GM12878 (cell line): ENCODE measurements around the gene DNMBP. TPM values are rescaled to one million over a fixed set of nuclear protein-coding genes. Genes with fewer than 3 reads are reported as not detected.

Experiments
- ATAC-seq: fragments of 200-7000 bp; cut with Tn5 transposase; 3 replicates; pipeline ENCODE4 v1.9.1; 2020; ENCODE audit warnings: mild to moderate bottlenecking, moderate library complexity
- BruUV-seq: library from RNA; stranded (reverse); fragments of 400-500 nt; replicated peaks from 2 replicates; lab custom pipeline; 2021; lab: Mats Ljungman, UMichigan
- CTCF ChIA-PET: fragments of 300-600 bp; sonication (Branson Sonifier 250); formaldehyde crosslinking; extraction: SDS; loops from one replicate; lab custom pipeline; 2021; ENCODE audit warnings: inconsistent platforms; lab: Yijun Ruan, JAX
- POLR2A ChIA-PET: fragments of 350-600 bp; formaldehyde crosslinking; extraction: SDS; loops from one replicate; lab custom pipeline; 2021; ENCODE audit warnings: inconsistent platforms; lab: Charles Lee
- RAD21 ChIA-PET: fragments of 300-600 bp; sonication (Branson Sonifier 250); formaldehyde crosslinking; loops from one replicate; lab custom pipeline; 2023; ENCODE audit warnings: antibody characterized with exemption; ENCODE audit not compliant: unreplicated experiment; lab: Charles Lee
- SMC1A ChIA-PET: fragments of 300-600 bp; sonication (Branson Sonifier 250); formaldehyde crosslinking; loops from one replicate; lab custom pipeline; 2023; ENCODE audit not compliant: unreplicated experiment, uncharacterized antibody; lab: Charles Lee
- DNase-seq: peaks from one replicate; pipeline ENCODE4 v3.0.0-alpha.2; 2011; ENCODE audit warnings: low read depth, low spot score
- FAIRE-seq: peaks from 3 replicates; lab custom pipeline; 2011; peaks lifted over from hg19 to GRCh38; lab: Jason Lieb, UNC
- H2AFZ ChIP-seq: 2 replicates; pipeline ENCODE4 v1.6.0; 2011; ENCODE audit warnings: low read depth, low read length, control low read depth; ENCODE audit not compliant: control insufficient read depth
- H3K27ac ChIP-seq: 2 replicates; pipeline ENCODE4 v1.5.1; 2011; ENCODE audit warnings: control low read depth; ENCODE audit not compliant: control insufficient read depth, insufficient read depth
- H3K27me3 ChIP-seq, 2 experiments: replicated peaks in 1 of 2; 2 replicates each; pipeline versions ENCODE4 v1.6.0 to v1.6.1; 2011; ENCODE audit warnings: low read length in 1 of 2; ENCODE audit not compliant: control insufficient read depth in 2 of 2, insufficient read depth in 2 of 2
- H3K36me3 ChIP-seq, 2 experiments: 2 replicates each; pipeline ENCODE4 v1.5.1; 2011; ENCODE audit warnings: low read length in 1 of 2; ENCODE audit not compliant: control insufficient read depth in 2 of 2, insufficient read depth in 2 of 2
- H3K4me1 ChIP-seq: 2 replicates; pipeline ENCODE4 v1.6.1; 2011; ENCODE audit warnings: mild to moderate bottlenecking, low read length, moderate library complexity, mixed read lengths; ENCODE audit not compliant: control insufficient read depth, insufficient read depth
- H3K4me2 ChIP-seq: 2 replicates; pipeline ENCODE4 v1.6.0; 2011; ENCODE audit warnings: control low read depth; ENCODE audit not compliant: control insufficient read depth, insufficient read depth
- H3K4me3 ChIP-seq: fragments of 200-600 bp; sonication (generic); 2 replicates; pipeline ENCODE4 v1.5.1; 2016
- H3K79me2 ChIP-seq: 2 replicates; pipeline ENCODE4 v1.6.0; 2011; ENCODE audit warnings: low read length; ENCODE audit not compliant: control insufficient read depth, insufficient read depth
- H3K9ac ChIP-seq: 2 replicates; pipeline ENCODE4 v1.8.0; 2011; ENCODE audit warnings: low read length, control low read depth, mixed read lengths; ENCODE audit not compliant: control insufficient read depth, insufficient read depth
- H3K9me3 ChIP-seq: replicated peaks from 3 replicates; pipeline ENCODE4 v1.5.1; 2011; ENCODE audit warnings: mild to moderate bottlenecking, low read length; ENCODE audit not compliant: control insufficient read depth, insufficient read depth
- H4K20me1 ChIP-seq: 2 replicates; pipeline ENCODE4 v1.6.0; 2011; ENCODE audit not compliant: control insufficient read depth, insufficient read depth
- BACH1 ChIP-seq: fragments of 450-650 bp; IDR thresholded peaks from 2 replicates; pipeline ENCODE4 v1.6.1; 2017; ENCODE audit warnings: mild to moderate bottlenecking, borderline replicate concordance
- HCFC1 ChIP-seq: fragments of 150-350 bp; IDR thresholded peaks from 2 replicates; pipeline ENCODE4 v1.6.1; 2014; ENCODE audit warnings: low read length
- JUNB ChIP-seq: IDR thresholded peaks from 2 replicates; pipeline ENCODE4 v1.6.1; 2016; ENCODE audit warnings: antibody characterized with exemption, mild to moderate bottlenecking
- NFYA ChIP-seq: IDR thresholded peaks from 2 replicates; pipeline ENCODE4 v1.6.1; 2011; ENCODE audit warnings: low read depth, mild to moderate bottlenecking, low read length, improper control_type of control experiment, borderline replicate concordance
- NFYB ChIP-seq: IDR thresholded peaks from 2 replicates; pipeline ENCODE4 v1.6.1; 2011; ENCODE audit warnings: low read depth, mild to moderate bottlenecking, low read length, improper control_type of control experiment, moderate library complexity; ENCODE audit not compliant: insufficient read depth
- POU2F2 ChIP-seq: IDR thresholded peaks from 3 replicates; pipeline ENCODE4 v1.6.1; 2011; ENCODE audit warnings: low read depth, mild to moderate bottlenecking, low read length, borderline replicate concordance
- SRF ChIP-seq, 2 experiments: IDR thresholded peaks; 2 replicates each; pipeline ENCODE4 v1.6.1; 2011; ENCODE audit warnings: low read depth in 2 of 2, low read length in 2 of 2, mild to moderate bottlenecking in 1 of 2, moderate library complexity in 1 of 2
- ZNF622 ChIP-seq: fragments of 450-650 bp; IDR thresholded peaks from 2 replicates; pipeline ENCODE4 v1.6.1; 2017; ENCODE audit warnings: mild to moderate bottlenecking, inconsistent platforms
- WGBS: methylation state at CpG from one replicate; pipeline ENCODE4 v1.1.6; 2016; ENCODE audit warnings: low lambda C conversion rate; ENCODE audit not compliant: insufficient replicate concordance, insufficient coverage; ENCODE audit errors: missing lambda C conversion rate; 5-methylcytosine and 5-hydroxymethylcytosine counted together
- in situ Hi-C: fragments of 300-500 bp; cut with MboI; formaldehyde crosslinking; loops from 9 replicates; pipeline ENCODE4 v1.14.3; 2018; ENCODE audit warnings: mixed read lengths
- intact Hi-C: fragments of 100-400 bp; cut with micrococcal nuclease; formaldehyde crosslinking; loops from one replicate; pipeline ENCODE4 v1.14.2; 2022; ENCODE audit not compliant: unreplicated experiment
- polyA plus RNA-seq, 11 experiments: library from polyadenylated mRNA; depleted of rRNA in 4 of 11; unstranded in 6 of 11; stranded (reverse) in 5 of 11; fragments of >200 nt; fragmentation: Nextera tagmentation in 4 of 11; fragmentation: Illumina TruSeq in 1 of 11; extraction: Ambion mirVana in 4 of 11; extraction: Trizol in 1 of 11; gene quantifications; 1 replicate in 1 of 11; 2 replicates in 10 of 11; pipeline versions ENCODE4 v1.2.1 to v1.2.3, GENCODE V29; 2011 to 2016; ENCODE audit warnings: inconsistent platforms in 2 of 11, missing spikeins in 2 of 11, low read depth in 1 of 11
- total RNA-seq, 4 experiments: library from RNA; depleted of rRNA in 3 of 4; stranded (reverse); fragments of >200 nt in 3 of 4; fragmentation: Illumina TruSeq in 1 of 4; extraction: Trizol in 1 of 4; gene quantifications; 2 replicates each; pipeline versions ENCODE4 v1.2.1 to v1.2.3, GENCODE V29; 2013 to 2021
- TF ChIP-seq, protein P1 (sequence below): fragments of 450-650 bp; IDR thresholded peaks from 2 replicates; pipeline ENCODE4 v1.6.1; 2016; ENCODE audit warnings: mild to moderate bottlenecking
- TF ChIP-seq, protein P2 (sequence below): IDR thresholded peaks from 2 replicates; pipeline ENCODE4 v1.6.1; 2011; ENCODE audit warnings: mild to moderate bottlenecking, low read depth, low read length, moderate library complexity; ENCODE audit not compliant: insufficient replicate concordance

The DNMBP gene
- total and polyA plus RNA-seq, 10 of the 15 experiments (the other 5 are each of a cell fraction or from before 2014, with no cell fraction given) = 7.1 to 45.0 (median 22.0) TPM

DNA sequence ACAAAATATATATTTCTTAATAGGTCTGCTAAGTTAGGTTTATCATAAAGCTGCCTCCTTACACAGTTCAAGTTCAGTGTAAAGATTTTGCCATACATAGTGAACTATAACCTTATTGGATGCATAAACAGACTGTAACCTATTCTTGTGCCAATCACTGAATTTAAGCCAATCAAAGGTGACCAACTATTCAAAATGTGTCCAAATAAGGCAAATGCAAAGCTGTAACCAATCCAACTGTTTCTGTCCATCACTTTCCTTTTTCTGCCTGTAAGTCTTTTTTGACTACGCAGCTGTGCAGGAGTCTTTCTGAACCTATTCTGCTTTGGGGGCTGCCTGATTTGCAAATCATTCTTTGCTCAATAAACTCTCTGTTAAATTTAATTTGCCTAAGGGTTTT is 11.6 kb upstream of the DNMBP start:
- Histone ChIP-seq H3K4me2 (peak overlapping the region; percentile 82), H3K79me2 (no peaks in the 10 kb centered on the region), H4K20me1 (no peaks in the 10 kb centered on the region), H3K9me3 (no peaks in the 10 kb centered on the region; the same call in 2 of the 3 replicates), H3K4me1 (peaks cover 22% of the 10 kb centered on the region), H3K27me3 (no peaks in the 10 kb centered on the region), H3K4me3 (no peak overlapping the region), H3K27ac (peak overlapping the region; percentile 94), H3K9ac (peak overlapping the region; percentile 66), H3K36me3 (no peaks in the 10 kb centered on the region), H2AFZ (peak overlapping the region; percentile 65)
- CTCF ChIA-PET = interaction anchor here (0.7 to 3.0 kb wide), 18 partner anchors 10 to 175 kb away, joined by 3 to 33 read pairs (median 4); partner anchors contain the start of gene DNMBP
- POLR2A ChIA-PET = interaction anchor here (0.5 to 1.7 kb wide), 11 partner anchors 11 to 98 kb away, joined by 3 to 6 read pairs (median 4); no protein-coding TSS in a partner anchor
- WGBS = 52% methylated on average over 1 of the region's 1 CpG
- TF ChIP-seq, protein P1, sequence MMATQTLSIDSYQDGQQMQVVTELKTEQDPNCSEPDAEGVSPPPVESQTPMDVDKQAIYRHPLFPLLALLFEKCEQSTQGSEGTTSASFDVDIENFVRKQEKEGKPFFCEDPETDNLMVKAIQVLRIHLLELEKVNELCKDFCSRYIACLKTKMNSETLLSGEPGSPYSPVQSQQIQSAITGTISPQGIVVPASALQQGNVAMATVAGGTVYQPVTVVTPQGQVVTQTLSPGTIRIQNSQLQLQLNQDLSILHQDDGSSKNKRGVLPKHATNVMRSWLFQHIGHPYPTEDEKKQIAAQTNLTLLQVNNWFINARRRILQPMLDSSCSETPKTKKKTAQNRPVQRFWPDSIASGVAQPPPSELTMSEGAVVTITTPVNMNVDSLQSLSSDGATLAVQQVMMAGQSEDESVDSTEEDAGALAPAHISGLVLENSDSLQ = peak; percentile 95
- TF ChIP-seq JUNB = 0 out of 2 replicates have a peak, but pooled peaks have one; percentile 7
- TF ChIP-seq BACH1 = no peak
- TF ChIP-seq ZNF622 = no peak
- TF ChIP-seq, protein P2, sequence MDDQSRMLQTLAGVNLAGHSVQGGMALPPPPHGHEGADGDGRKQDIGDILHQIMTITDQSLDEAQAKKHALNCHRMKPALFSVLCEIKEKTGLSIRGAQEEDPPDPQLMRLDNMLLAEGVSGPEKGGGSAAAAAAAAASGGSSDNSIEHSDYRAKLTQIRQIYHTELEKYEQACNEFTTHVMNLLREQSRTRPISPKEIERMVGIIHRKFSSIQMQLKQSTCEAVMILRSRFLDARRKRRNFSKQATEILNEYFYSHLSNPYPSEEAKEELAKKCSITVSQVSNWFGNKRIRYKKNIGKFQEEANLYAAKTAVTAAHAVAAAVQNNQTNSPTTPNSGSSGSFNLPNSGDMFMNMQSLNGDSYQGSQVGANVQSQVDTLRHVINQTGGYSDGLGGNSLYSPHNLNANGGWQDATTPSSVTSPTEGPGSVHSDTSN = peak; percentile 78
- no peak for TF ChIP-seq HCFC1
- peak; percentile 25; the same call in 1 of the 3 replicates for TF ChIP-seq POU2F2
- peak; percentile 67 to 95 for TF ChIP-seq SRF (IDR thresholded peaks at IDR 0.05; ENCODE audit: low read depth in 2 of 2, low read length in 2 of 2)
- peak; percentile 9; the same call in 1 of the 2 replicates for TF ChIP-seq NFYA
- peak; percentile 86 for TF ChIP-seq NFYB
- intact Hi-C loops = no loop called here
- BruUV-seq = no TSS peak
- peak; percentile 84 for FAIRE-seq
- SMC1A ChIA-PET = interaction anchor here (0.7 to 6.3 kb wide), 14 partner anchors 9 to 176 kb away, joined by 3 to 54 read pairs (median 7); partner anchors contain the start of gene DNMBP
- DNase-seq = peak; percentile 51
- RAD21 ChIA-PET = interaction anchor here (0.7 to 2.5 kb wide), 14 partner anchors 8 to 175 kb away, joined by 3 to 17 read pairs (median 7); partner anchors contain the start of gene DNMBP
- in situ Hi-C loops = no loop called here
- ATAC-seq = peak; percentile 74
